Left cardiac atrium (tissue), 4 donors: ENCODE data around the gene HTR7. TPM values are rescaled to one million over a fixed set of nuclear protein-coding genes. Genes with fewer than 3 reads are reported as not detected.

ENCODE experiments used
- ATAC-seq, 2 donors: fragments of 200-7000 bp; cut with Tn5 transposase; one replicate each; pipeline ENCODE4 v1.9.1; 2020; ENCODE audit warnings: mild to moderate bottlenecking in 2 of 2, moderate library complexity in 2 of 2
- DNase-seq: peaks from one replicate; pipeline ENCODE4 v3.0.0-alpha.2; 2020
- intact Hi-C, 2 donors: fragments of 100-400 bp; cut with DNase I; formaldehyde crosslinking; loops; one replicate each; pipeline versions ENCODE4 v1.14.1 to v1.15.1; 2022 to 2023
- total RNA-seq, 2 donors: library from RNA; stranded (reverse); fragmentation: NEBNext Ultra II Directional; extraction: Animal tissue kit (Norgen Biotek cat#: 25700); gene quantifications; one replicate each; pipeline ENCODE4 v1.2.1, GENCODE V29; 2021
- donor health status: DM: no; HTN: yes; CAD: no.
- donor health status: DM: no; HTN: yes; CAD: no; lungs with severe emphysema.
- donor health status: DM: yes; HTN: yes; CAD: no.
- donor health status: Dilated cardiomyopathy.

Gene HTR7
- total RNA-seq, 2 donors from 2014 or later = 0.31 to 0.32 TPM

DNA sequence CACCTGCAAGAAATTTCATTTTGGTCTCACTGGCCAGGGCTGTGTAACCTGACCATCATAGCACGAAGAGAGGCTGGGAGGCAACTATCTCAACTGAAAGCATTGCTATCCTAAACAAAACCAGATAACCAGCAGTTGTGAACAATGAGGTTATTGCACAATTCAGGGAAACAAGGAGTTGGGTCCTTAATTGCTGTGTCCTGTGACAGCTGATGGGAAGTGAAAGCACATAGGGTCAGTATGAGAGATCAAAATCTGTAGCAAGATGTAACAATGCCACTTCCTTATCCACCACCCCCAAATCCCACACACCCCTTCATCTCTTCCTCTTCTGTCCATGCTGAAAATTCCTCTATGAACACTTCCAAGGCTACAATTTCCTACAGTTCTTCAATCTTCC, 80.2 kb downstream of the HTR7 start:
- DNase-seq = no peak
- ATAC-seq = peak; percentile 47 to 77
- intact Hi-C loops = no loop called here

DNA sequence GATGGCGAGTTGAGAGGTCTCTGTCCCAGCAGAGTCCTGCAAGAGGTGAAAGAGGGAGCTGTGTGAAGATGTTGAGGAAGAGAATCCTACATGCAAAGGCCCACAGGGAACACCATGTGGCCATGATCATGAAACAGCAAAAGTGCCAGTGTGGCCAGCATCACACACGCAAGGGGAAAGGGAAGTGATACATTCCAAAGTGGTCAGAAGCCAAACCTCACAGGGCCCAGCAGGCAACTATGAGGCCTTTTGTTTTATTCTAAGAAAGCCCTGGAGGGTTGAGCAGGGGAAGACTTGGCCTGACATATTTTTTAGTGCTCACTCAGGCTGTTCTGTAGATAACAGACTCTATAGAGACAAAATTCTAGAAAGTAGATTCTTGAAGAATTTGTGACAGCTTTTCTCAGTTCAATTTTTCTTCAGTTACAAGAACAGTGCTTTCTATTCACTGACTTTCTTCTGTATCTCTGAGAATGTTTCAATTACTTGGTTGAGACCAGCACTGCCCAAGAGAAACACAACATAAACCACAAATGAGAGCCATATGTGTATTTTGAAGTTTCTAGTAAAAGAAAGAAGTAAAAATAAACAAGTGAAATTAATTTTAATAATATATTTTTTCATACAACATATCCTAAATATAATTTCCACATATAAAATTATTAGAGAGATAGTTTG, 82.3 kb downstream of the HTR7 start:
- intact Hi-C loops = no loop called here
- DNase-seq (peak; percentile 26), ATAC-seq (peak; percentile 27 to 48)

DNA sequence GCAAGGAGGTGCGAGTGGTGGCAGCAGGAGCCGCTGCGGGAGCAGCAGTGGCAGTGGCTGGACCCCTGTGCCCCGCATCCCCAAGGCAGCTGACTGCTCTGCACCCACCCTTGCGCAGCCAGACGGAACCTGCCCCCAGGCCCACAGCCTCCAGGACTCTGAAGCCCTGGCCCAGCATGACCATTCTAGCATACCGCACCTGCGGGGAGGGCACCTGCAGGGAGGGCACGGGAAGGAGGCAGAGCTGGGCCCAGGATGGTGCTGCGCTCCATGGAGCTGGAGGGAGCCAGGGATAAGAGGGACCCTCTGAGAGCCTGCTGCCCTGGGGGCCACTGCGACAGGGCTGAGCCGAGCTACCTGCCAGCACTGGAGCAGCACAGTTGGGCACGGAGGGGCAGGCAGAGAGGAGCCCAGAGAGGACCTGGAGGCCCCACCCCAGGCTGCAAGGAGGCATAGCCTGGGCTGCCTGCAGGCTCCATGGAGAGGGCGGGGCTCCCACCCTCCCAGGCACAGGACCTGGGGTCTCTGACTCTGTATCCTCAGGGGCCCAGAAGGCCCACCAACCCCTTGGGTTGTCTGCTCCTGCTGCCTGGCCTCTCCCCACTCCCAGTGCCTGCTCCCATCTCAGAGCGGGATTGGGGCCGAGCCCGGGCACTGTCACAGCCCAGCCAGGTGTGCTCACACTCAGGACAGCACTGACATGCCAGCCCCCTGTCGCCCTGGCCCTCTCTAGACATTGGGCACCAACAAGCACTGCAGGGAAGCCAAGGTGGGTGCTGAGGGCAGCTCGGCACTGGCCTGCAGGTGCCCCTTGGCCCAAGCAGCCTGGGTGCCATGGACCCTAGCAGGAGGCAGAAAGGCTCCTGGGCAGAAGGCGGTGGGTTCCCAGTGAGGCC, 87.6 kb downstream of the HTR7 start:
- intact Hi-C loops = no loop called here
- DNase-seq (no peak), ATAC-seq (no peak)

DNA sequence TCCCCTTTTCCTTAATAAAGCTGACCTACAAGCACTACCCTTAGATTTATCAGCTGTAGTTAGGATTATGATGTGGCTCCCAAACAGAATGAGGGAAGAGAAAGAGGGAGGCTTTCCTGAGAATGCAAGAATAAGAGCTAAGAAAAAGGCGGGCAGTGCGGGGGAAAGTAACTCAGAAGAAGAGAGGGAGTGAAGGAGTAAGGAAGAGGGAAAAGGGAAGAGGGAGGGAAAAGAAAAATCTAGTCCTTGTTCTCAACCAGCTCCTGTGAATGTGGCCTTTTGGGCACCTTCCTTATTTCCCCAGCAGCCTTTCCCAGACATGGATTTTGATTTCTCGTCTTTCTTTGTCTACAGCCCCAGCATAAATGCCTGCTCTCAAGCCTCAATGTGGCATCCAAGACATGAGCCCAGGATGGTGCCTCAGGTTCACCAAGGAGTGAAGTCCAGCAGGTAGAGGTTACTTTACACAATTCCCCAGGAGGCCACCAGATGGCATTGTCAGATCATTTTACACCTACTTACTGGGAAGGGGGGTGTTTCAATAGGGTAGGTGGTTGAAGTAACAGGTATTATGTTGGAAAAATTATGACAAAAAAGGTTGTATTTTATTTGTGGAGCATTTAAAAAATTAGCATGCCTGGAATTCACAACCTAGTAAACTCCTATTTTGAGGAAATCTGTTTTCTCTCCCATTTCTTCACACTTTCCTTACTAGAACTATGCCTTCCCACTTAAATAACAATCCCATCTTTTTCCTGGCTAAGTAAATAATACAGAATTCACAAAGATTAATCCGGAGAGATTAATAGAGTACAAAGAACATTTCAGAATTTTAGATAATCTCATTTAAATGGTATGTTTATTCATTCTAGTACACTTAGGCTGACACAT, 106.5 kb downstream of the HTR7 start:
- DNase-seq (no peak), ATAC-seq (peak in 1 of 2 donors; percentile 54)
- intact Hi-C loops = loop anchor here in 1 of 2 donors (2.0 kb wide), 1 partner anchor 109 kb away; no protein-coding TSS in a partner anchor

DNA sequence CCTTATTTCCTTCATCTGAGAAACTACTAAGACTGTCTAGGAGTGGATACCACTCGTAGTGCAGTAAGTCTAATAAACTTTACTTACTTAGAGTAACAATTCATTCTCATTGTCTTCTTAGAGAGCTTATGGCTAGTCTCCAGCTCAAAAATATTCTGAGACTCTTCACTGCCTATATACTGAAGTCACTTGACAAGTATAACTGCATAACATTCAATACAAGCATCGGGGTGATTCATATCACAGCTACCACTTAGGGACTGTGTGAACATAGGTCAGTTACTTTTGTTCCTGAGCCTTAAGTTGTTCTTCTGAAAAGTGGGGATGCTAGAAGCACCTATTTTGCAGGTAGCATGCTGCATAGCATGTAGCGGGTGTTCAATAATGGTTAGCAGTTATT, 111.0 kb downstream of the HTR7 start:
- intact Hi-C loops = loop anchor here in 1 of 2 donors (10.0 kb wide), 1 partner anchor 118 kb away; no protein-coding TSS in a partner anchor
- ATAC-seq (no peak), DNase-seq (no peak)

DNA sequence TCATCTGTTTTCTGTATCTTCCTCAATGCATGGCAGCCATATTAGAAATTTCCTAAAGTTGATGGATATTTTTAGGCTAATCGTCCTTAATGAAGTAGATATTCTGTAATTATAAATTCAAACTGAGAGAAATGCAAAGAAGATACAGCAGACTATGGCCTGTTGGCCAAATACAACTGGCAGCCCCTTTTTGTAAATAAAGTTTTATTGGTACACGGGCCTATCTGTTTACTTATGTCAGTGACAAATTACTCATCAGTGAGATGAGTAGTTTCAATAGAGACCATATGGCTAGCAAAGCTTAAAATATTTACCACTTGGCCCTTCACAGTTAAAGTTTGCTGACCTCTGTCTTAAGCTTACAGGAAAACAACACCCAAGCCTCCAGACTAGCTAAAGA, 112.3 kb downstream of the HTR7 start:
- intact Hi-C loops = loop anchor here in 1 of 2 donors (10.0 kb wide), 1 partner anchor 119 kb away; no protein-coding TSS in a partner anchor
- DNase-seq (no peak), ATAC-seq (no peak)

DNA sequence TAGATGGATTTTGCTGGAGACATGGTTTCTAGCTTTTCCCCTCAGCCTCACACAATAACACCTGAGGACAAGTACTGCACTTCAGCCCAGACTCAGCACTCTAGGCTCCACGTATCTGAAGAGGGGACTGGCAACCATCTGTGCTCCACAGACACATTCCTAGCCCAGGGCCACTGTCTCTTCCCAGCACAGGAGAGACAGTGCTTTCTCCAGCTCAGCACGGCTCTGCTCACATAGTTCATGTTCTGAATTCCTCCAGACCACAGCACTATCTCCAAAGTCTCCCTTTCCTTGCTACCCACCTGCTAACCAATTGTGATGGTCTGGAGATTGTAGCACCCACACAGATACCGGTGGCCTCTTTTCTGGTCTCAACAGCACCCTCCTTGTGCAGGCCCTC, 114.5 kb downstream of the HTR7 start:
- DNase-seq (no peak), ATAC-seq (no peak)
- intact Hi-C loops = loop anchor here in 1 of 2 donors (10.0 kb wide), 1 partner anchor 122 kb away; no protein-coding TSS in a partner anchor

DNA sequence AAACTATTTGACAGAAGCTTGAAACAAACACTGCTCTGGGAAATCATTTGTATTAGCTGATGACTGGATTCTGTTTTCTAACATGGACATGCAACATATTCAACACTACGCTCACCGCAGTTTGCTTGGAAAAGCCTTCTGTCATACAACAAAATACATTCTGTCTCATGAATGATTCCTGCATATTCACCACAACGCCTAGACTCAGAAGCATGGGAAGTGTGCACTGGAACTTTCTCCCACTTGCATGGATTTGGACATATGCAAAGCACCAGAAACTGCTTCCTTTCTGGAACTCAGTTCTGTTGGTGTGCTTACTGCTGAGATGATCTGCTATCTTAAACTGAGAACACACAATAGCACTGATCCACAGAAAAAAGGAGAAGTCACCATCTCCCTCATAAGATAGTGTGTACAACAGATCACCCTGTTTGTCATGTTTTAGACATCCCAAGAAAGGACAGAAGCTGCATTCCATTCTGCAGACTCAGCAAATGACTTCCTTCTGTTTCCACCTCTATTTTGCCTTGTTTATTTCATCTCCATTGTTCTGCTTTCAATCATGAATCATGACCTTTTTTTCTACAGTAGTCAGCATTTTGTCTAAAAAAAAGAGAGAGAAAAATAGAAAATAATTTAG, 115.8 kb downstream of the HTR7 start:
- intact Hi-C loops = loop anchor here in 1 of 2 donors (10.0 kb wide), 1 partner anchor 123 kb away; no protein-coding TSS in a partner anchor
- ATAC-seq (peak in 1 of 2 donors; percentile 71), DNase-seq (no peak)

DNA sequence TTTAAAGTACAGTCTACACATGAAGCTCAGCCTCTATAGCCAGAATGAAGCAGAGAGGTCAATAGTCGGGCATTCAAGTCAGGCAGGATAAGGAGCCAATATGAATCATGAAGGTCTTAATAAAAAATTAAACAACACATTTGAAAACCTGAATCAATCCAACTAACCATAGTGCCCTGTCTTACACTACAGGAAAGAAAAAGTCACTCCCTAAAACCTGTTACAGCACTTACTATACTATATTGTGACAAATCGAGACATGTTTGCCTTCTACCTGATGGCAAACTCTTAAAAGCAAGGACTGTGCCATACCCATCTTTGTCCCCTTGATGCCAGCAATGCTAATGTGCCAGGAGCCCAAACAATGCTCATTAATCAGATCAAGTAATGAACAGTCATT, 117.6 kb downstream of the HTR7 start:
- no peak for ATAC-seq
- intact Hi-C loops = loop anchor here in 1 of 2 donors (10.0 kb wide), 1 partner anchor 125 kb away; no protein-coding TSS in a partner anchor
- no peak for DNase-seq

DNA sequence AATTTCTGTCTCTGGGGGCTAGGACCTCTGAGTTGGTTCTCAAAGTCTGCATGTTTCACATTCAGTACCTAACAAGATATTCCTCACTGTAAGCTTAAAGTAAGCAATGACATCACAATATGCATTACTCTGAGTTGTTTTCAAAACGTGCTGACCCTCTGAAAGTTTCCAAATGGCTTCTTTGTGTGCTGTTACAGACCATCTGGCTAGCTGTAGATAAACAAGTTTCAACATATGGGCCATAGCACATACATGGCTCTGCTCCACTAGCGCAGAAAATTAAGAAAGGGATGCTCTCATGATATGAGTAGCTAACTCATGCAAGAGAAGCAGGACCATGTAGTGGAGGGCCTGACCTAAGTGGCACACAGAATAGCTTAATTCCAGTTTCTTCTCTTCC, 119.0 kb downstream of the HTR7 start:
- ATAC-seq (no peak), DNase-seq (no peak)
- intact Hi-C loops = no loop called here

DNA sequence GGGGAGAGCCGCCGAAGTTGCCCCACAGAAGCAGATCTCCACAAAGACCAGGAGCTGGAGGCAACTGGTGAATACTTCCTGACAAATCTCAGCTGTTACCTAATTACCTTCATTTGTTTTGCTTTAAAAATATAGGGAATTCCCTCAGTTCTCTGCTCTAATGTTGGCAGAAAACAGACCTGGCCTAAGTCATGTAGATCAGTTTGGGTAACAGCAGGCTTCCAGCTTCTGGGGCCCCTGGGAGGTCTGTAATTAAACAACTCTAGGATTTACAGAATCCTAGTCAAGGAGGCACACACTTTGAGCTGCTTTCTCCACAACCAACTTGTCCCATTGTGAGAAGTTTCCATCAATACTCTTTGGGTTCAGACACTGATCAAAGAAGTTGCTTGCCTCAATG, 123.4 kb downstream of the HTR7 start:
- DNase-seq (no peak), ATAC-seq (no peak)
- intact Hi-C loops = no loop called here

DNA sequence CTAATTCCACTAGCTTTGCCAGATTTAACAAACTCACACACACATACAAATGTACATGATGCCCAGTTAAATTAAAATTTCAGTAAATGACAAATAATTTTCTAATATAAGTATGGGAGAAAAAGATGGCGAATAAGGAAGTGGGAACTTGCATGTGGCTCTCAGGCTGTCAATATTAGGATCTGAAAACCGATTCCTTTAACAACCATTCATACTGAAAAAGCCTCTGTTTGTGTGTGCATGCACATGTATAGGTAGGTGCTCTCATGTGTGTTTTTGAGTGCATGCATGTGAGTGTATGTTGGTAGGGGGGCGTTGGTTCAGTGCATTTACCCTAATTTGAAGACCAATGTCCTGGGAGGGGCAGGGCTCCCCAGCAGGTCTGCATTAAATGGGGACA, 125.3 kb downstream of the HTR7 start:
- DNase-seq = no peak
- intact Hi-C loops = no loop called here

DNA sequence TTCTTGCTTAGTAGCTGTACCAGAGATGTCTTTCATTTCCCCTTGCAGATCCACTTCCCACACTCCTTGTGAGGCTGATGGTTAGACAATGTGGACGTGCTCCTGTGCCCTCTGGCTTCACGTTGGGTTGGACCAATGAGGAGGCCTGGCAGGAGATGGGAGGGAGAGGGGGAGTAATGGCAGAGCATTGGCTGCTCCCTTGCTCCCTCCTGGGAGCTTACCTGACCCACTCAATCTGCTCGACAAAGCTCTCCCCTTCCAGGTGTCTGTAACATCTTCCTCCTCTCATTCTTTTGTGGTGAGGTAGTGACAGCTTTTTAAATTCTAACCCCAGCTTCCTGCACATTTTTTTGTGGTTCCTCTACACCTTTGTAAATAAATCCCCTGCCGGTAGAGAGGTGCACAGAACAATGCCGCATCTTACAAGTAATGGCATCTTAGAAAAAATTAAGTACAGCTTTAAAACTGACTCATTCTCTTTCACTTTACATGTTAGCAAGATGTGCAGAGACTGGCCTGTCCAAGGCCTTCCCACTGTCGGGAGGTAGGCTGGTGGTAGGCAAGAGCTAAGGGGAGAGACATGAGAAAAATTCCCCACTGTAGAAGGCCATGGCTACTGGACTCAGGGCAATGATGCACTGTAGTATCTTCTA, 134.3 kb downstream of the HTR7 start:
- ATAC-seq = no peak
- intact Hi-C loops = no loop called here

More for the DNA sequence above, 125.3 kb downstream of the HTR7 start:
- no peak for ATAC-seq

DNA sequence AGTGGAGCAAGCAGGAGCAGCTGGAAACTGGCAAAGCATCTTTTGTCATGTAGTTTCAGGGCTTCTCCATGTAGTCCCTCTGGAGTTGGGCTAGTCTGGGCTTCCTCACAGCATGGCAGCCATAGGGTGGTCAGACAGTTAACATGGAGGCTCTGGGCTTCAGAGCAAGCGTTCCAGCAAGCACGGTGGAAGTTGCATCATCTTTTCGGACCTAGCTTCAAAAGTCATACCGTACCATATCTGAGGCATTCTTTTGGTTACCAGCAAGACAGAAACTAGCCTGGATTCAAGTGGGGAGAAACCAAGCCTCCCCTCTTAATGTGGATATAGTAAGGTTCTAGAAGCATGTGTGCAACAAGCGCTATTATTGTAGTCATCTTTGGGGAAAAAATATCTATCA, 135.0 kb downstream of the HTR7 start:
- DNase-seq (no peak), ATAC-seq (no peak)
- intact Hi-C loops = no loop called here

More for the DNA sequence above, 134.3 kb downstream of the HTR7 start:
- no peak for DNase-seq

DNA sequence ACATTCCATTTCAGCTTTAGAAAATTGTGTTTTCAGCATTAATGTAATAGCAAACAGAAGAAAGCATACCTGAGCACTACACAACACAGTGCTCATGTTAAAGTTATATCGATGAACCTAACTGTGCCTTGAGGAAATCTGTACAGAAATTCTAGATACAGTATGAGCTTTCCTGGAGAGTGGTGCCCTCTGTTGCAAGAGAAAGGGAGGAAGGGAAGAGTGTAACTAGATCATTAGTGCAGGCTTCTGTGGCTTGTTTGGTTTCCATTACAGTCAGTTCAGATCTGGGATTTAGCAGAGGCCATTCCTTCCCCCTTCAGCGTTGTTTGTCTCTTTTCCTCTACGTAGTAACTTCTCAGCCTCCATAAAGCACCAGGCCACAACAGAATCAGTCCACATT, 139.7 kb downstream of the HTR7 start:
- ATAC-seq (no peak), DNase-seq (no peak)
- intact Hi-C loops = no loop called here

DNA sequence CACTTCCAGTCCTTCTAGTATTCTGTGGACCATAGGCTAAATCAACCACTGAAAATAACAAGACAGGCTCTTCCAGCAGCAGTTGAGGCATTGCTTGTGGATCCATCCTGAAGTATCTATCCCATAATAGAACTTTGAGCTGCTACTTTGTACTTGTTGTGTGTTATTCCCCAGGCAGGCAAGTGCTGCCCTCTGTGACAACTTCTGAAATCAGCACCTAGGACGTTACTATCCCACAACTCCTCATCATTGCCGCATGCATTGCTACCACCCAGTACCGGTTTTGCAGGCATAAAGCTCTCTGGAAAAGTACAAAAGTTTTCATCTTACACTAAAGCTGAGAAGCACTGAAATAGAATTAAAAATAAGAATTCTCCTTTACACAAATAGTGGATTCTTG, 145.3 kb downstream of the HTR7 start:
- intact Hi-C loops = no loop called here
- DNase-seq (no peak), ATAC-seq (no peak)

DNA sequence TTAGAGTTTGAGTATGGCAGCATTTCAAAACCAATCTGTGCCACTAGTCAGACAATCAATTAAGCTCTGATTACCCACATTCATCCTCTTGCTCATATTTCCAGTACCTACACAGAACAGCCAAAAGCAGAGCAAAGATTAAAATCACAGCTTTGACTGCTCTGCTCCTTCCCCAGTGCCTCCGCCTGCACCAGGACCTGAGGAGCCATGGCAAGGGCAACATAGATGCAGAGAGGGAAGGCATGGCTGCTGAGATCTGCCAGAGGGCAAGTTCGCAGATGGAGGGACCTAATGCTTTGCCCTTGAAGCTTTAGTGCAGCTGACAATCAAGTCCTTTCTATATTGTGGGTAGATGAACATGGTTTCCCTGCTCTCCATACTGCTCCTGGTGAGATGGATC, 148.1 kb downstream of the HTR7 start:
- no peak for ATAC-seq

DNA sequence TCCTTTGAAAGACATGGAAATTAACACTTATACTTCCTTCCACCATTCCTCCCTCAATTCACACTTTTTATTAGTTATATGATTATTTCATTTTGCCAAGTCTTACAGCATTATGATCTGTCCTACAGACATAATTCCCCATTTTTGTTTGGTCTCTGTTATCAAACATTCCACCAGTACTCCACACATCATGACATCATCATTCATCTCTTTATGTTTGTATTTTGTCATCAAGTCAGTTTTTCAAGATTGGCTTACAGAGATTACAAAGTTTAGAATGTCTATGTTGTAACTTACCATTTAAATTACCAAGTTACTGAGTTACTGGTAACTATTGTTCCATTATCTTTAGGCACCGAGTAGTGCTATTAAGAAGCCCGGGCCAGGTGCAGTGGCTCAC, 150.2 kb downstream of the HTR7 start:
- DNase-seq (no peak), ATAC-seq (no peak)
- intact Hi-C loops = no loop called here

More for the DNA sequence above, 148.1 kb downstream of the HTR7 start:
- intact Hi-C loops = no loop called here
- DNase-seq = no peak
